Measurements from ENCODE around the gene CMKLR1.

CMKLR1 gene

GRCh38 chr12:108257610-108258106, 81.5 kb downstream of the CMKLR1 start:
- no peak for DNase-seq

GRCh38 chr12:108257004-108257403, 82.1 kb downstream of the CMKLR1 start:
- no peak for DNase-seq

- DNase-seq: no peak
Observed at GRCh38 chr12:108255252-108255602, 83.9 kb downstream of the CMKLR1 start.

- DNase-seq: no peak
Observed at GRCh38 chr12:108254517-108255251, 84.4 kb downstream of the CMKLR1 start.

GRCh38 chr12:108254030-108254429, 85.1 kb downstream of the CMKLR1 start:
- no peak for DNase-seq

- DNase-seq: no peak
Observed at GRCh38 chr12:108253540-108253939, 85.6 kb downstream of the CMKLR1 start.

GRCh38 chr12:108252523-108252922, 86.6 kb downstream of the CMKLR1 start:
- DNase-seq: no peak

- no peak for DNase-seq
Observed at GRCh38 chr12:108248011-108248410, 91.1 kb downstream of the CMKLR1 start.

GRCh38 chr12:108247130-108247529, 92.0 kb downstream of the CMKLR1 start:
- no peak for DNase-seq

GRCh38 chr12:108241986-108242703, 97.0 kb downstream of the CMKLR1 start:
- no peak for DNase-seq

- no peak for DNase-seq
Observed at GRCh38 chr12:108240928-108241327, 98.2 kb downstream of the CMKLR1 start.

GRCh38 chr12:108240027-108240785, 98.9 kb downstream of the CMKLR1 start:
- no peak for DNase-seq

GRCh38 chr12:108239378-108239777, 99.7 kb downstream of the CMKLR1 start:
- no peak for DNase-seq

- DNase-seq: no peak
Observed at GRCh38 chr12:108238474-108238873, 100.6 kb downstream of the CMKLR1 start.
